GM12892 (cell line): Measurements from ENCODE around the gene CARD16.

ENCODE experiments used
- POLR2A ChIP-seq: IDR thresholded peaks from 2 replicates; pipeline ENCODE4 v1.6.1; 2011; ENCODE audit warnings: low read depth, low read length, control low read depth
- POLR2AphosphoS5 ChIP-seq: IDR thresholded peaks from 2 replicates; pipeline ENCODE4 v1.6.1; 2011; ENCODE audit warnings: low read depth, low read length, control low read depth
- TAF1 ChIP-seq: IDR thresholded peaks from 2 replicates; pipeline ENCODE4 v1.6.1; 2011; ENCODE audit warnings: low read depth, mild to moderate bottlenecking, control low read depth, low read length, borderline replicate concordance

DNA sequence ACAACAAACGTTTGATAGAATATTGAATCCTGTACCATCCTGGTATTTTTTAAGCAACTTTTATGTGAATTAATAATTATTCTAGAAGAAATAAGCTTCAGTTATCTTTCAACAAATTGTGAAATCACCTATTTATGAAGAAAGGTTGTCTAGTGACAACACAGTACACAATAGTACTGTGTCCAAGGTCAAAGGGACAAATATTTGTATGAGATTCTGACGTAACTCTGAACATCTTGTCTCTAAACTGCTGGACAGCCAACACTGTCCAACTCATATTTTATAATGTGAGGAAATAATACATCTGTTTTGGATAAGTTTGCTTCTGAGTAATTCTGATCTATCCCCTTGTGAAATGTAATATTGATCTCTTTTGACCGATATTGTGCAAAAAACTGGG is 41.1 kb downstream of the CARD16 start:
- TF ChIP-seq POLR2A (no peak), POLR2AphosphoS5 (no peak), TAF1 (no peak)
